Measurements from ENCODE around the gene ACSM3. TPM values are rescaled to one million over a fixed set of nuclear protein-coding genes. Genes with fewer than 3 reads are reported as not detected.

The ACSM3 gene
- total and polyA plus RNA-seq, 10 of the 15 experiments (the other 5 are each of a cell fraction or from before 2014, with no cell fraction given) = 4.9 to 21.0 (median 7.0) TPM

DNA sequence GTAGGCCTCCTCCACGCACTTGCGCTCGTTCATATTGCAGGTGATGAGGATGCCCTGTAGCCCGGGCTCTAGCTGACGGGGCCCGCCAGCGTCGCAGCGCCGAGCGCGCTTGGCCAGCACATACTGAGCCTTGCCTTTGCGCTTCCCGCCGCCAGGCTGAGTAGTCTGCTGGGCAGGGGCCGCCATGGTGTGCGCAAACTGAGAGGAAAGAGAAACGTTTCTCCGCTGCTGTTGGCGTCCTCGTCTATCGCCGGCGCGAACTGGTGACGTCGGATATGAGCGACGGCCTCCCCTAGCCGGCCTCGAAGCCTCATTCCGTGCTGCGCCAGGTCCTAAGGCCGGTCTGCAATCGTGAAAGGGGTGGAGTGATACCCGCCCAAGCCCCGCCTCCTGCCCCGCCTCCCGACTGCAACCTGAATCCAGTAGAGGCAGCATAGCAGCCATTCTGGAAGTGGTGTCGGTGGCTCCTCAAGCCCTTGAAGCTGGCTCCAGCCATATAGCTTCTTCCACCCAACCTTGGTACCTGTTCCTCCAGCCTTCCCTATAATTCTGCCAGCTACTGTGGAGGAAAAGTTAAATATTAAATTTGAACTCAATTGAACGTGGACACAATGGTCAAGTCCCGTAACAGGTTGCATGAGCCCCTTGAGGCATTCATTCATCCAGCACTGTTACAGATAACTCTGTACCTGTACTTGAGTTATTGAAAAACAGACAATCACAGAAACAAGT lies 22.1 kb upstream of the ACSM3 start, which contains the start of gene THUMPD1 (continued):
- TF ChIP-seq, protein P1, sequence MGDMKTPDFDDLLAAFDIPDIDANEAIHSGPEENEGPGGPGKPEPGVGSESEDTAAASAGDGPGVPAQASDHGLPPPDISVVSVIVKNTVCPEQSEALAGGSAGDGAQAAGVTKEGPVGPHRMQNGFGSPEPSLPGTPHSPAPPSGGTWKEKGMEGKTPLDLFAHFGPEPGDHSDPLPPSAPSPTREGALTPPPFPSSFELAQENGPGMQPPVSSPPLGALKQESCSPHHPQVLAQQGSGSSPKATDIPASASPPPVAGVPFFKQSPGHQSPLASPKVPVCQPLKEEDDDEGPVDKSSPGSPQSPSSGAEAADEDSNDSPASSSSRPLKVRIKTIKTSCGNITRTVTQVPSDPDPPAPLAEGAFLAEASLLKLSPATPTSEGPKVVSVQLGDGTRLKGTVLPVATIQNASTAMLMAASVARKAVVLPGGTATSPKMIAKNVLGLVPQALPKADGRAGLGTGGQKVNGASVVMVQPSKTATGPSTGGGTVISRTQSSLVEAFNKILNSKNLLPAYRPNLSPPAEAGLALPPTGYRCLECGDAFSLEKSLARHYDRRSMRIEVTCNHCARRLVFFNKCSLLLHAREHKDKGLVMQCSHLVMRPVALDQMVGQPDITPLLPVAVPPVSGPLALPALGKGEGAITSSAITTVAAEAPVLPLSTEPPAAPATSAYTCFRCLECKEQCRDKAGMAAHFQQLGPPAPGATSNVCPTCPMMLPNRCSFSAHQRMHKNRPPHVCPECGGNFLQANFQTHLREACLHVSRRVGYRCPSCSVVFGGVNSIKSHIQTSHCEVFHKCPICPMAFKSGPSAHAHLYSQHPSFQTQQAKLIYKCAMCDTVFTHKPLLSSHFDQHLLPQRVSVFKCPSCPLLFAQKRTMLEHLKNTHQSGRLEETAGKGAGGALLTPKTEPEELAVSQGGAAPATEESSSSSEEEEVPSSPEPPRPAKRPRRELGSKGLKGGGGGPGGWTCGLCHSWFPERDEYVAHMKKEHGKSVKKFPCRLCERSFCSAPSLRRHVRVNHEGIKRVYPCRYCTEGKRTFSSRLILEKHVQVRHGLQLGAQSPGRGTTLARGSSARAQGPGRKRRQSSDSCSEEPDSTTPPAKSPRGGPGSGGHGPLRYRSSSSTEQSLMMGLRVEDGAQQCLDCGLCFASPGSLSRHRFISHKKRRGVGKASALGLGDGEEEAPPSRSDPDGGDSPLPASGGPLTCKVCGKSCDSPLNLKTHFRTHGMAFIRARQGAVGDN (IDR thresholded peaks at IDR 0.05) = no peak
- TF ChIP-seq ZZZ3 (IDR thresholded peaks at IDR 0.05; ENCODE audit: control insufficient read depth, insufficient read length, low read depth) (no peak), NBN (IDR thresholded peaks at IDR 0.05) (peak; percentile 97), MEF2A (IDR thresholded peaks at IDR 0.05; ENCODE audit: insufficient read depth, low read depth, low read length) (0 out of 2 replicates have a peak, but pooled peaks have one; percentile 42), SRF (IDR thresholded peaks at IDR 0.05; ENCODE audit: low read depth in 2 of 2, low read length in 2 of 2) (peak; percentile 59 to 94; a peak in 3 of 4 replicates), ZBED1 (IDR thresholded peaks at IDR 0.05; ENCODE audit: borderline replicate concordance) (no peak), ZNF274 (IDR thresholded peaks at IDR 0.05; ENCODE audit: insufficient read depth, insufficient read length) (no peak), NRF1 (conservative IDR thresholded peaks at IDR 0.05; ENCODE audit: low read depth, low read length) (no peak), POU2F2 (IDR thresholded peaks at IDR 0.05; ENCODE audit: borderline replicate concordance, low read depth, low read length) (peak; percentile 86), MTA2 (IDR thresholded peaks at IDR 0.05; ENCODE audit: low read depth) (no peak), ASH2L (IDR thresholded peaks at IDR 0.05; ENCODE audit: borderline replicate concordance, low read depth) (peak; percentile 76; the same call in 1 of the 2 replicates), HDAC6 (IDR thresholded peaks at IDR 0.05; ENCODE audit: unreplicated experiment) (no peak), CREB1 (IDR thresholded peaks at IDR 0.05; ENCODE audit: low read depth) (peak; percentile 99), BCL11A (IDR thresholded peaks at IDR 0.05; ENCODE audit: low read depth, low read length) (no peak), RFX5 (IDR thresholded peaks at IDR 0.05; ENCODE audit: low read depth, low read length) (0 out of 2 replicates have a peak, but pooled peaks have one; percentile 26), SUPT20H (IDR thresholded peaks at IDR 0.05; ENCODE audit: borderline replicate concordance, control insufficient read depth, low read depth, low read length) (no peak), EGR1 (IDR thresholded peaks at IDR 0.05; ENCODE audit: borderline replicate concordance in 1 of 2, low read depth in 2 of 2, low read length in 2 of 2) (peak in 1 of 2 experiments; percentile 38; a peak in 1 of 3 replicates), SIN3A (IDR thresholded peaks at IDR 0.05; ENCODE audit: low read depth, low read length) (peak; percentile 88)
- TF ChIP-seq, protein P2, sequence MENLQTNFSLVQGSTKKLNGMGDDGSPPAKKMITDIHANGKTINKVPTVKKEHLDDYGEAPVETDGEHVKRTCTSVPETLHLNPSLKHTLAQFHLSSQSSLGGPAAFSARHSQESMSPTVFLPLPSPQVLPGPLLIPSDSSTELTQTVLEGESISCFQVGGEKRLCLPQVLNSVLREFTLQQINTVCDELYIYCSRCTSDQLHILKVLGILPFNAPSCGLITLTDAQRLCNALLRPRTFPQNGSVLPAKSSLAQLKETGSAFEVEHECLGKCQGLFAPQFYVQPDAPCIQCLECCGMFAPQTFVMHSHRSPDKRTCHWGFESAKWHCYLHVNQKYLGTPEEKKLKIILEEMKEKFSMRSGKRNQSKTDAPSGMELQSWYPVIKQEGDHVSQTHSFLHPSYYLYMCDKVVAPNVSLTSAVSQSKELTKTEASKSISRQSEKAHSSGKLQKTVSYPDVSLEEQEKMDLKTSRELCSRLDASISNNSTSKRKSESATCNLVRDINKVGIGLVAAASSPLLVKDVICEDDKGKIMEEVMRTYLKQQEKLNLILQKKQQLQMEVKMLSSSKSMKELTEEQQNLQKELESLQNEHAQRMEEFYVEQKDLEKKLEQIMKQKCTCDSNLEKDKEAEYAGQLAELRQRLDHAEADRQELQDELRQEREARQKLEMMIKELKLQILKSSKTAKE (IDR thresholded peaks at IDR 0.05; ENCODE audit: low read depth, poor library complexity, severe bottlenecking) = no peak
